HFF-Myc (cell line): ENCODE data around the gene CNNM4.

Source experiments
- DNase-seq: peaks from one replicate; pipeline ENCODE4 v3.0.0-alpha.2; 2011; ENCODE audit warnings: low read depth; ENCODE audit errors: extremely low read depth
- H3K4me3 ChIP-seq: replicated peaks from 2 replicates; pipeline ENCODE4 v1.5.1; 2011; ENCODE audit warnings: low read depth, mild to moderate bottlenecking, control low read depth, low read length
- CTCF ChIP-seq: IDR thresholded peaks from 2 replicates; pipeline ENCODE4 v1.5.1; 2012; ENCODE audit warnings: mild to moderate bottlenecking, low read depth, low read length, control low read depth; ENCODE audit errors: missing control alignments

The CNNM4 gene

GRCh38 chr2:96857667-96858372 lies 97.1 kb downstream of the CNNM4 start, which contains the start of gene ANKRD39:
Gene ANKRD39, minus strand, starts transcription at chr2:96858016. Its CDS starts 29 bp downstream, at chr2:96857987.
- peak within 1 kb of the TSS; percentile 77 for H3K4me3 ChIP-seq
- TF ChIP-seq CTCF = peak; percentile 66
- peak; percentile 94 for DNase-seq

- no peak for DNase-seq
- no peak overlapping the region; the same call in 1 of the 2 replicates for H3K4me3 ChIP-seq
These were observed 98.5 kb downstream of the CNNM4 start for GRCh38 chr2:96859099-96859649.

GRCh38 chr2:96859681-96860064 lies 99.0 kb downstream of the CNNM4 start:
- DNase-seq = no peak
- no peak overlapping the region for H3K4me3 ChIP-seq
- TF ChIP-seq CTCF = no peak

More at GRCh38 chr2:96859099-96859649, 98.5 kb downstream of the CNNM4 start:
- no peak for TF ChIP-seq CTCF

- no peak overlapping the region for H3K4me3 ChIP-seq
- no peak for TF ChIP-seq CTCF
- no peak for DNase-seq
These were observed 99.6 kb downstream of the CNNM4 start for GRCh38 chr2:96860065-96861029.

- TF ChIP-seq CTCF = no peak
- H3K4me3 ChIP-seq = no peak overlapping the region
- DNase-seq = no peak
These were observed 100.4 kb downstream of the CNNM4 start for GRCh38 chr2:96861074-96861473.
